COLO668 (cell line): ENCODE results near the gene ZNF506.
"Not testable (repeated sequence)": the region's sequence is repeated elsewhere in the genome, so short reads cannot be mapped to it uniquely, and the experiment has no call there.

ENCODE experiments used
- DNase-seq: peaks from one replicate; lab custom pipeline; 2025; ENCODE audit not compliant: unreplicated experiment; lab: John Stamatoyannopoulos, UW

The ZNF506 gene

DNA sequence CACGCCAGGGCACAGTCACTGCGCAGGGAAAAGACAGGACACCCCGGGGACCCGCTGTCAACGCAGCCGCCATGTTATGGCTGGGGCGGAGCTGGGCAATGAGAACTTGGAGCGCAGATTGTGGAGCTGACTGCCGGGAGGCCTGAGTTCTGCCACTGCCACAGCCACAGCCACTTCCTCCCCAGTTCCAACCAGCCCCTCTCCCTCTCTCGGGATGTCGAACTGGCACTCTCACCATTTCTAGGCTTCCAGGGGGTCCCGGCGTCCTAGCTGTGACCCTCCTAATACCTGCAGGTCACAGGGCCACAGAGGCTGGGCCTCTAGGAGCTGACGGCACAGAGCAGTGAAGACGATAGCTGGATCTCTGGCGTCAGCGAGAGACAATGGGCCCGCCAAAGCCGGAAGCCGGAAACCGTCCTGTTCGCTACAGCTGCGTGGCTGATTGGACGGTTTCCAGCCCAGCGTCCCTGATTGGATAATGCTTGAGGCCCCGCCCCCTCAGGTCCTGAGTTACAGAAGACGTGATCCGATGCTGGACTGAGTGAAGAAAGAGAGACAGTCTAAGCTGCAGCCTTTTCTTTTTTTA, at the start of gene ZNF506:
Gene ZNF506 (minus strand): TSS at position 385 of the 586 bp plus-strand sequence. CDS start 147 bp downstream, at position 238.
- DNase-seq: peak; percentile 96

DNA sequence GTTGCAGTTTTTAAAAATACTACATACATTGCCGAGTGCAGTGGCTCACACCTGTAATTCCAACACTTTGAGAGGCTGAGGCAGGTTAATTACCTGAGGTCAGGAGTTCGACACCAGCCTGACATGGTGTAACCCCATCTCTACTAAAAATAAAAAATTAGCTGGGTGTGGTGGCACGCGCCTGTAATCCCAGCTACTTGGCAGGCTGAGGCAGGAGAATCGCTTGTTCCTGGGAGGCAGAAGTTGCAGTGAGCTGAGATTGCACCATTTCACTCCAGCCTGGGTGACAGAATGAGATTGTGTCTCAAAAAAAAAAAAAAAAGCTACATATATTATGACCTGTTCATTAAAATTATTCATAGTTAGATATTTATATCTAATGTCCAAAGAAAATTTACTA, 48.5 kb upstream of the ZNF506 start:
- not testable (repeated sequence) for DNase-seq

DNA sequence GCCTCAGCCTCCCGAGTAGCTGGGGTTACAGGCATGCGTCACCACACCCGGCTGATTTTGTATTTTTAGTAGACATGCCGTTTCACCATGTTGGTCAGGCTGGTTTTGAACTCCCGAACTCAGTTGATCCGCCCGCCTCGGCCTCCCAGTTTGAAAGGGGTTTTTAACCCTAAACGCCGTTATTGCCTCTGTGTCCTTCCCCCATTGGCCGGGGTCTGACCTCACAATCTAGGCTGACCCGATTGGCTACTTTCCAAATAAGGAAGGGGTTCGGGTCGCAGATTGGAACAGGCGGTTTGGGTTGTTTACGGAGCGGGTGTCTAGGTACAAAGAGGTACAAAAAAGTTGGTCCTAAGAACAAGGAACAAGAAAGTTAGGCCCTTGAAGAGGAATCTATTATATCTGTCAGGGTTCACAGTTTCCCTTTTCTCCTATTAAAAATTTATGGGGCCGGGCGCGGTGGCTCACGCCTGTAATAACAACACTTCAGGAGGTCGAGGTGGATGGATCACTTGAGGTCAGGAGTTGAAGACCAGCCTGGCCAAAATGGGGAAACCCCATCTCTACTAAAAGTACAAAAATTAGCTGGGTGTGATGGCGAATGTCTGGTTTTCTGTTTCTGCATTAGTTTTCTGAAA, 45.2 kb upstream of the ZNF506 start:
- DNase-seq: peak; percentile 41

DNA sequence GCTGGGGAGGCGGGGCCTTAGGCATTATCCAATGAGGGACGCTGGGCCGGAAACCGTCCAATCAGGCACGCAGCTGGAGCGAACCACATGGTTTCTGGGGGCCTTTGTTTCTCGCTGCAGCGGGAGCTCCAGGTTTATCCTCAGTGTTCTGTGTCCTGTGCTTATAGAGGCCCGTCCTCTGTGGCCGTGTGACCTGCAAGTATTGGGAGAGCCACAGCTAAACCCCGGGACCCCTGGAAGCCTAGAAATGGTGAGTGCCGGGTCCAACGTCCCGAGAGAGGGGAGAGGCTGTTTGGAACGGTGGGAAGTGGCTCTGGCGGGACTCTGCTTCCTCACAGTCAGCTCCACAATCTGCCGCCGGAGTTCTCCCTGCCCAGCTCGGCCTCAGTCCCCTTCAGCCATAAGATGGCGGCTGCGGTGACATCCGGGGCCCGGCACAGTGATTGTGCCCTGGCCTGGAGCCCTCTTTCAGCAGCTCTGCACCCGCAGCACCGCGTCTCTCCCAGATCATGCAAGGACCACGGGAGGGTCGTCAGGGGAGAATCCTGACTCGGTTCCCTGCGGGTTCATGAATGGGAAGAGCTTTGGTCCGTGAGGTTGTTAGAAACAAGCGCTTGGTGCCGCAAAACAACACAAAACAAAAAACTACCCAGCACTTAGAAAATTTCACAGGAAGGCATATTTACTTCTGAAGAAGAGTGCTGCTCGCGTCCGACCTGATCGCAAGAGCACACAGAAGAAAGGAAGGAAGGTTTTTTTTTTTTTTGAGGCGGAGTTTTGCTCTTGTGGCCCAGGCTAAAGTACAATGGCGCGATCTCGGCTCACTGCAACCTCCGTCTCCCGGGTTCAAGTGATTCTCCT, 44.4 kb upstream of the ZNF506 start, which contains the start of gene ZNF253:
Gene ZNF253 (plus strand): TSS at position 133 of the 861 bp plus-strand sequence. CDS start 115 bp downstream, at position 248.
- DNase-seq: peak; percentile 96

DNA sequence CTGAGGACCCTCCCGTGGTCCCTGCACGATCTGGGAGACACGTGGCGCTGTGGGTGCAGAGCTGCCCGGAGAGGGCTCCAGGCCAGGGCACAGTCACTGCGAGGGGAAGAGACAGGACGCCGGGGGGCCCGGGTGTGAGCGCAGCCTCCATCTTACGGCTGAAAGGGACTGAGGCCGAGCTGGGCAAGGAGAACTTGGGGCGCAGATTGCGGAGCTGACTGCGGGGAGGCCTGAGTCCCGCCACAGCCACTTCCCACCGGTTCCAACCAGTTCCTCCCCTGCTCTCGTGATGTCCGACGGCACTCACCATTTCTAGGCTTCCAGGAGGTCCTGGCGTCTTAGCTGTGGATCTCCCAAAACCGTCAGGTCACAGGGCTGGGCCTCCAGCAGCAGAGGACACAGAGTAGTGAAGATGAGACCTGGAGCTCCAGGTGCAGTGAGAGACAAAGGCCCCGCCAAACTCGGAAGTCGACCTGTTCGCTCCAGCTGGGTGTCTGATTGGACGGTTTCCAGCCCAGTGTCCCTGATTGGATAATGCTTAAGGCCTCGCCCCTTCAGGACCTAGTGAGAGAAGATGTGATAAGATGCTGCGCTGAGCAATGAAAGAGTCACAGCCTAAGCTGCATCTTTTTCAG, 39.3 kb upstream of the ZNF506 start:
- DNase-seq: no peak

DNA sequence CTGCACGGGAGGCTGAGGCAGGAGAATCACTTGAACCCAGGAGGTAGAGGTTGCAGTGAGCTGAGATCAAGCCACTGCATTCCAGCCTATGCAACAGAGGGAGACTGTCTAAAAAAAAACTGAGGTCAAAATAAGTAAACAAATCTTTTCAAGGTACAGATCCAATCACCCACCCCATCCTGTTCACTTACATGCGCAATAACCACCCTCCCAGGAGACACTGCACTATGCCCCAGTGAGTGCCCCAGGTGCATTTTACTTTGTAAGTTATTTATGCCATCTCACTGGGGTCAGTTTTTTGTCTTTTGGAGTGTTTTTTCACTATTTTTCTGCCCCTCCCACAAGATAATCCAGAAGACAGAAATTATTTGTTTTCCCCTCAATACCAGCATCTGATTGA, 37.2 kb upstream of the ZNF506 start:
- DNase-seq: no peak

DNA sequence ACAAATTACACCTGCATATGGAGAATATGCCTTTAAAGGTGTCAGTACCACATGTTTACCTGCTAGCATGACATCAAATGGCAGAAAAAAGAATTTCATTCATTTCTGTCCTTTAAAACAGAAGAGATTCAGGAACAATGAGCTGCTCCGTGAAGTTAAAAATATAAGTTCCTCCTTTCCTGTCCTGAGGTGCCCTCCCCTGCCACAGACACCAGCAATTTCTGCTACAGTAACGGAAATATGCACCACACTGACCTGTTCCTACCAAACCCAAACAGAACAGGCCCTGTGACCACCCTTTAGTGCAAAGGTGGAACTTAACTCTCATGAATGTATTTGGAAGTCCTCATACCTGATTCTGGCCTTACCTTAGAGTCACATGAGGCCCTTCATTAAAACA, 30.2 kb upstream of the ZNF506 start:
- DNase-seq: not testable (repeated sequence)

DNA sequence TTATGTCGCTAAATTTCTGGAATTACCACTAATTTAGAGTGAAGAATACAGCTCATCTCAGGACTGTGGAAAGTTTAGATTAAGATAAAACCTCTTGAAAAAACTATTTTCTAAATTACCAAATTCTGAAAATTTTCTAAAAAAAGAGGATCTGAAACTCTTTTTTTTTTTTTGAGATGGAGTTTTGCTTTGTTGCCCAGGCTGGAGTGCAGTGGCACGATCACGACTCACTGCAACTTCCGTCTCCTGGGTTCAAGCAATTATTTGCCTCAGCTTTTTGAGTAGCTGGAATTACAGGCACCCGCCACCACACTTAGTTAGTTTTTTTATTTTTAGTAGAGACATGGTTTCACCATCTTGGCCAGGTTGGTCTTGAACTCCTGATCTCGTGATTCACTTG, 27.5 kb upstream of the ZNF506 start:
- DNase-seq: no peak

DNA sequence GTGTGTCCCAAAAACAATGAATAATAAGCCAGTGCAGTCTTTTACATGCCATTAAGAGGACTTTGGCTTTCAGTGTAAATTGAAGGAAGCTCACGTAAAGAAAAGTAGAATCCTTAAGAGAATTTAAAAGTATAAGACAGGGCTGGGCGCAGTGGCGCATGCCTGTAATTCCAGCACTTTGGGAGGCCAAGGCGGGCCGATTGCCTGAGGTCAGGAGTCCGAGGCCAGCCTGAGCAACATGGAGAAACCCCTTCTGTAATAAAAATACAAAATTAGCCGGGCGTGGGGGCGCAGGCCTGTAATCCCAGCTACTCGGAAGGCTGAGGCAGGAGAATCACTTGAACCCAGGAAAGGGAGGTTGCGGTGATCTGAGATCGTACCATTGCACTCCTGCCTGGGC, 26.2 kb upstream of the ZNF506 start:
- no peak for DNase-seq

DNA sequence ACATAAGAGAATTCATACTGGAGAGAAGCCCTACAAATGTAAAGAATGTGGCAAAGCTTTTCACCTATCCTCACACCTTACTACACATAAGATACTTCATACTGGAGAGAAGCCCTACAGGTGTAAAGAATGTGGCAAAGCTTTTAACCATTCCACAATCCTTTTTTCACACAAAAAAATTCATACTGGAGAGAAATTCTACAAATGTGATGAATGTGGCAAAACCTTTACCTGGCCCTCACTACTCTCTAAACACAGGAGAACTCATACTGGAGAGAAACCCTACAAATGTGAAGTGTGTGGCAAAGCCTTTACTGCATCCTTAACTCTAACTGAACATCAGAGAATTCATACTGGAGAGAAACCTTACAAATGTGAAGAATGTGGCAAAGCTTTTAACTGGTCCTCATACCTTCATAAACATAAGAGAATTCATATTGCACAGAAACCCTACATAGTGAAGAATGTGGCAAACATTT, 14.0 kb upstream of the ZNF506 start:
- no peak for DNase-seq

DNA sequence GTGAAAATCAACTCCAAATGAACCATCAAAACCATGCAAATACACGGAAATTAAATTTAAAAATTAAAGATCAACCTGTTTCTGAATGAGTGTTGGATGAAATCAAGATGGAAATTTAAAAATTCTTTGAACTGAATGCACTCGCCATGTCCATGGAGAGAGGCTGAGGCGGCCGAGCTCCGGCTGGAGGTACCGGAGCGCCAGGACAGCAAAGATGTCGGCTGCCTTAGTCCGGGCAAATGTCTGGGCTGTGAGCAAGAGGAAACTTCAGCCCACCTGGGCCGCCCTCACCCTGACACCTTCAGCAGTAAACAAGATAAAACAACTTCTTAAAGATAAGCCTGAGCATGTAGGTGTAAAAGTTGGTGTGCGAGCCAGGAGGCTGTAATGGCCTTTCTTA, 5.3 kb upstream of the ZNF506 start:
- no peak for DNase-seq

DNA sequence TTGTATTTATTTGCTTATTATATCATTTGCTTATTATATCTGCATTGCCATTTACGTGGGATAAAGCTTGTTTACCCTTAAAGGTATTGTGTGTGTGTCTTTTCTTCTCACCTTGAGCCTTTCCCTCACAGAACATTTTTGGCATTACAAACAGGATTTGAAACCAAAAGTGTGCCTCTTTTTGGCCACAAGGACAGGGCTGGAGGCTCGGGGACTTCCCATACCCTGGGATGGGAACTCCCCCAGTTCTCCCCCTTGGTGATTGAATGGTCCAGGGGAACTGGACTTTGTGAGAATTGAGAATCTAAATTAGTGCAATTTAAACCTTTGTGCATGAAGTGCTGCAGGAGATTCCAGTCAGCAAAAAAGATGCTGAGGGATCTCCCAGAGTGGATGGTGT, 2.4 kb upstream of the ZNF506 start:
- DNase-seq: no peak

DNA sequence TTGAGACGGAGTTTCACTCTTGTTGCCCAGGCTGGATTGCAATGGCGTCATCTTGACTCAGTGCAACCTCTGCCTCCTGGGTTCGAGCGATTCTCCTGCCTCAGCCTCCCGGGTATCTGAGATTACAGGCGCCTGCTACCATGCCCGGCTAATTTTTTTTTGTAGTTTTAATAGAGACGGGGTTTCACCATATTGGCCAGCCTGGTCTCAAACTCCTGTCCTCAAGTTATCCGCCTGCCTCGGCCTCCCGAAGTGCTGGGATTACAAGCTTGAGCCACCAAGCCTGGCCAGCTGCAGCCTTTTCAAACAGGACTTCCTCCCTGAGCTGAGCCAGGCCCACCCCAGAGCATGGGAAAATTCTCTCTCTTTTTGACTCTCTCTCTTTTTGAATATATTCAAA, 426 bp upstream of the ZNF506 start:
- DNase-seq: not testable (repeated sequence)

DNA sequence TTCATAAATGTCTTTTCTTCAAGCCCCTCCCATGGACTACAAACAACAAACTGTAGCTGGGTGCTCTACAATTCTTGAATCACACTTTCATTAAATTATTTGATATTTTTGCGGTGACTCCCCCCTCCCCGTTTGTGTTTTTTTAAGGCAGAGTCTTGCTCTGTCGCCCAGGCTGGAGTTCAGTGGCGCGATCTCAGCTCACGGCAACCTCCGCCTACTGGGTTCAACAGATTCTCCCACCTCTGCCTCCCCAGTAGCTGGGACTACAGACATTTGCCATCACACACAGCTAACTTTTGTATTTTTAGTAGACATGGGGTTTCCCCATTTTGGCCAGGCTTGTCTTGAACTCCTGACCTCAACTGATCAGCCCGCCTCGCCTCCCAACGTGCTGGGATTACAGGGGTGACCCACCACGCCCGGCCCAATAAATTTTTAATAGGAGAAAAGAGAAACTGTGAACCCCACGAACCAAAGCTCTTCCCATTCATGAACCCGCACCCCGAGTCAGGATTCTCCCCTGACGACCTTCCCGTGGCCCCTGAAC, 703 bp downstream of the ZNF506 start:
- DNase-seq: no peak

DNA sequence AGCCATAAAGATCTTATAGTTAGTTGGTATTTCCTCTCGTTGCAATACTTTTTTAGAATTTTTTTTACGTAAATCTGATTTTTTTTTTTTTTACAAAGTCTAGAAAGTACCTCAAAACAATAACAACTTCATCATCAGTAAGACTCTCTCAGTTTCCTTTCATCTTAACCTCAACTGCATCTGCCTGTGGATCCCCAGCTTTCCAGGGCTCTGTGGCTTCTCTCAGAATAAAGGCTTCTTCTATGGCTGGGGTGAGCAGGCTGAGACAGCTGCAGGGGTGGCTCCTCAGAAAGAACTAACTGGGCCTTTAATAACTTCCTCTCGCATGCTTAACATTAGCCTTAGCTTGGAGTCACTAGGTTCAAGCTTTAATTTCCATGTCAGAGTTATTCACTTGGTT, 4.2 kb downstream of the ZNF506 start:
- DNase-seq: no peak

DNA sequence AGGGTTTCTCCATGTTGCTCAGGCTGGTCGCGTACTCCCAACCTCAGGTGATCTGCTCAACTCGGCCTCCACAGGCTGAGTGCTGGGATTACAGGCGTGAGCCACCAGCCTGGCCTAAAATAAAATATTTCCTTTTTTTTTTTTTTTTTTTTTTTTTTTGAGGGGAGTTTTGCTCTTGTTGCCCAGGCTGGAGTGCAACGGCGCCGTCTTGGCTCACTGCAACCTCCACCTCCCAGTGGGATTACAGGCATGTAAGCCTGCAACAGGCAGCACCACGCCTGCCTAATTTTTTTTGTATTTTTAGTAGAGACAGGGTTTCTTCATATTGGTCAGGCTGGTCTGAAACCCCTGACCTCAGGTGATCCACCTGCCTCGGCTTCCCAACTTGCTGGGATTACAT, 4.9 kb downstream of the ZNF506 start:
- DNase-seq: no peak

DNA sequence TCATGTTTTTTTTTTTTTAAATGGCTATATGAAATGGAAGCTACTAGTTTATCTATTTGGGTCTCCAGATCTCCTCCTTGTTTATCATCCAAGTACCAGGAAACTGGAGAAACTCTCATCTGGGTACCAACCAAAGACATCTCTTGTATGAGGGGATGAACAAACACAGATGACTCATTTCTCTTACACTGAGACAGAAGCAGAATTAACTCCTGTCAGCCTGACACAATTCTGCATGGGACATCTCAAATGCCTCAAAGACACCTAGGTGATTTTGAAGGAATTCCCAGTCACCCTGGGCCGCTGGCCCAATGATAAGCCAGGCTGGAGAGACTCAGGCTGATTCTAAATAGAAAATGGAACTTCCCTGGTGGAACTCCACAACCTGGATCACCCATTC, 9.6 kb downstream of the ZNF506 start:
- not testable (repeated sequence) for DNase-seq

DNA sequence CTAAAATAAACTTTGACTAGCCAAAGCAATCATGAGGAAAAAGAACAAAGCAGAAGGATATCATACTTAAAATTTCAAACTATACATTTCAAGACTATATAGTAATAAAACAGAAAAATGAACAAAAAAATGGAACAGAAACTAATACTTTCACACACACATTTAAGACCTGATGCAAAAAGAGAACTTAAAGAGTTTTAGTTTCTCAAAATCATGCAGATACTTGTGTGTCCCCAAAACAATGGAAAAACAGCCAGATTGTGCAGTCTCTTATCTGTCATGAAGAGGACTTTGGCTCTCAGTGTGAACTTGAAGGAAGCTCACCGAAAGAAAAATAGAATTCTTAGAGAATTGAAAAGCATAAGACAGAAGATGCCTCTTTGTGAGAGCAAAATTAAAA, 16.1 kb downstream of the ZNF506 start:
- no peak for DNase-seq

DNA sequence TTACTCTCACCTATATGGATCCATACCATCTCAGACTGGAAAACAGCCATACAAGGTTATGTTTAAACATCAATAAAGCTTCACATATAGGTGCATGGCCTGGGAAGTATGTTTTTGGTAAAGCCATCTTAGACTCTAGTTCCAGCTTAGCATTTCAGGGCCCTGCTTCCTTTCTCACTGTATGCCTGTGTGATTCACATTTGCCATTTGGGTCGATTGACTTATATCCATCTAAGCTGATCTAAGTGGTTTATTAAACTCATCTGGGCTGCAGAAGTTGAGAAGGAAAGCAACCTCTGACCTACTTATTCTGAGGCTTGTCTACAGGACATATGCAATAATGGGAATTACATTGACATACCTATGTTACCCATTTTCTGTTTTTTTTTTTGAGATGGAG, 33.5 kb downstream of the ZNF506 start:
- DNase-seq: no peak

DNA sequence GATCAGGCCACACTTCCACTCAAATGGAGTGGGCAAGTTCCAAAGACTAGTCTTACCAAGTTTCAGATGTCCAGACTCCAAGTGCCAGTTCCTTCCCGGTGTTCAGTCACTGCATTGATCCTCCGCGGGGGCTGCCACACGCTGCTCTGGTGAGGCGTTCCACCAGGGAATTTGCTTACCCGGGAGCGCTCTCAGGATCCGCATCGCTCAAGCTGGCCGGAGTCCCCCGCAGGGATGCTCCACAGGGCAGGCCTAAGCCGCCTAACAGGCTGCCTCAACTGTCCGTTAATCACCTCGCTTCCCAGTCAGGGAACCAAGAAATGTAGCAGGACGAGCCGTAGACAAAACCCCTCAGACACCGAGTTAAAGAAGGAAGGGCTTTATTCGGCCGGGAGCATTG, 36.1 kb downstream of the ZNF506 start:
- not testable (repeated sequence) for DNase-seq

DNA sequence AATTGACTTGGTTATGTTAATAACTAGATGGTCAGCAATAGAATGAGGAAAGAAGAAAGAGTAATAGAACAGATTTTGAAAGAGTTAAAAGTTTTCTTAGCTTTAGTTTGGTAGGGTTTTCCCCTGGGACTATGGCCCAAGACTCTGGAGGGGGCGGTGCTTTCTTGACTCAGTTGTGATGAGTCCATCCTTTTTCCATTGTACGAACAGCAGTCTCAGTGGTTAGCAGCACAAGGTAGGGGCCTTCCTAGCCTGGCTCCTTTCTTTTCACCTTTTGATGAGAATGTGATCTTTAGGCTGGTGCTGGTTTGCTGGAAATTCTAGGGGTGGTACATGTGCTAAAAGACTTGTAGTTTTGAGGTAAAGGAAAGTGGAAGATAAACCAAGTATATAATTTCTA, 38.8 kb downstream of the ZNF506 start:
- DNase-seq: no peak
